ENCODE results near the gene ENDOV.

ENDOV gene

DNA sequence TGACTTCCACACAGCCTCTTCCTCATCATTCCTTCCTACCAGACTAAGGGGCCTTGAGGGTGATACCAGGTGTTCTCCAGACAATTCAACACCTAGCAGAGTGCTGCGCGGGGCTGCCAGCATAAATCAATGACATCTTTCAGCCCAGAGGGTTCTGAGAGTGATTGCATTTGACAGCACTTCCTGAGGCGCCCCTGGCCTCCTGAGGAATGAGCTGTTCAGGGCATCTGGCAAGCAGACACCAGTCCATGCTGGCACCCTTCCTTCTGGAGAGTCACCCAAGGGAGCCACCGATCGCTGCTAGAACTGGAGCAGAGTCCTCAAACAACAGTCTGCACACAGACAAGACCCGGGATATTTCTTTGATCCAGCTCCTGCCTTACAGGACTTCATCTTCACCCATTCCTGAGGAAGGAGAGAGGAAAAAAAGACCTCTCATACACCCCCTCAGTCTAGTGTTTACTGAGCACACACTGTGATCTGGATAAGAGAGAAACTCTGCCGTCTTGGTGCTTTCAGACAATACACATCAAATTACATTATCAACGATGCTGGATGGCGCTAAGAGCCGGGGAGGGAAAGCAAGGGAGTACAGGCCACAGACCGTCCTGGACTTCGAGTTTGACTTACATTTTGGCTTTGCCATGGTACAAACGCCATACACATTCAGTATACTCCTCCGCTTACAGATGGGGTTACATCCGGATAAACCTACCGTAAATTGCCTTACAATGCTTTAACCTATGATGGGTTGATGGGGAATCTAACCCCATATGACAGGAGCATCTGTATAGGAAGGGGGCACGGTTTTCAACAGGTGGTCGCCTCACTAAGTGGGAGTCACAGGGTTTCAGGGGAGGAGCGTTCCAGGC, 38.4 kb downstream of the ENDOV start:
- DNase-seq = no peak

- no peak for DNase-seq
These were observed 39.1 kb downstream of the ENDOV start for GRCh38 chr17:80453998-80454556.

- peak; percentile 96 for DNase-seq
These were observed 39.8 kb downstream of the ENDOV start for GRCh38 chr17:80454557-80455335.

DNA sequence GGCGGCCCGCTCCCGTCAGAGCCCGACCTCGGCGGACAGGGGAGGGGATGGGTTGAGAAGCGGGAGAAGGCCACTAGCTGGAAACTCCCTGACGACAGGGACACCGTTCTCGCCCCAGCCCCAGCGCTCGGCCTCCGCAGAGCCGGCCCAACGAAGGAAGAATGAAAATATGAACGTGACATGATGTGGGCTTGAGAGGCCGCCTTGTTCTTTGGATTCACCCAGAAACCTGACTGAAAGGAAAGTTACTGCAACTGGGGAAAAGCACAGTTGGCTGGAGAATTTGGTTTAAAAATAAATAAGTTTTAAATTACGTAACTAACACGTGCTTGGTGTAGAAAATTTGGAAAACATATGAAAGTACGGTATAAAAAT, 40.4 kb downstream of the ENDOV start:
- no peak for DNase-seq

- DNase-seq = no peak
These were observed 40.8 kb downstream of the ENDOV start for GRCh38 chr17:80455784-80456183.

DNA sequence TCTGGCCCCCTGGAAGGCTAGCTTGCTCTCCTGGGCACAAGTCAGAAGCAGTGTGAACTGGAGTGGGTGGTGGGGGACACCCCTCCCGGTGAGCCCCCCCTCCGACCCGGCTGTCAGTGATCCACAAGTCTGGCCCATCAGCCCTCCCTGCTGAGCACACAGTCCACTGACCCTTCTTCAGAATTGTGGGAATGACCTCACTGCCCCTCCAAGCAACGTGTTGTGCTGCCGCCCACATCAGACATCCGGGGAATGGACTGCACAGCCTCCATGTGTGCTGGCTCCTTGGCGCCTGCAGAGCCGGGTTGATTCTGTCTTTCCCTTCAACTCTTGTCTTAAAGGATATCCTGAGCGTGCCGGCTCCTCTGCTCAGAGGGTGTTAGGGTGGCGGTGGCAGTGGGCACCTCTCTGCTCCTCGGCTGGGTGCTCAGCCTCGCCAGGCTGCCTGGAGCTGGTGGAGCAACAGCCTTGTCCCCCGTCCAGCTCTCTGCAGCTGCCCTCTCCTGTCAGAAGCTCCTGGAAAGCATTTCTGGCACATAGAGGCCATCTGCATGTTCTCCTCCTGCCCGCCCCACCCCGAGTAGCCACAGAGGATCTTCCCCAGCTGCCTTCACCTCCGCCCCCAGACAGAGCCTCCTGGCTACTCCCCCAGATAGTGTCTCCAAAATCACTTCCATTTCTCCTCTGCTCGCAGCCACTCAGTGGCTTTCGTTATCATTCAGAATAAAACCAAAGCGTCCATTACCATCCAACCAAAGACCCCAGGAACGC, 41.7 kb downstream of the ENDOV start:
- DNase-seq = no peak

- DNase-seq = no peak
These were observed 42.4 kb downstream of the ENDOV start for GRCh38 chr17:80457236-80457856.

GRCh38 chr17:80458016-80458415, 43.0 kb downstream of the ENDOV start:
- no peak for DNase-seq

DNA sequence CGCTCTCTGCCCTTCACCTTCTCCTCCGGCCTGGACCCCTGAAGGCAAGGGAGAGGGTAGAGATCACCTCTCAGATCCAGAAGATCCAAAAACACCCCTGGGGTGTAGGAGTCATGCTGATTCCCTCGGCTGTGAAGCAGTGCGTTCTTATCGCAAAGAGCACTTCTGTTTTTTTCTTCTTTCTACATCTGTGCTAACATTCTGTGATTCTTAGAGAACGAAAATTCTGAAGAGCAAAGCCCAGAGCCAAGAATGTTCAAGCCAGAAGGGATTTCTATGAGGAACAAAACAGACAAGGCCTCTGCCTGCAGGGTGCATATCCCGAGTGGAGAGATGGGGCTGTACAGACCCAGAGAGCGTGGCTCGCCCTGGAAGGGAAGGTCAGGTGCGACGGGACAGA, 44.3 kb downstream of the ENDOV start:
- no peak for DNase-seq

GRCh38 chr17:80460429-80460834, 45.5 kb downstream of the ENDOV start:
- DNase-seq = no peak

DNA sequence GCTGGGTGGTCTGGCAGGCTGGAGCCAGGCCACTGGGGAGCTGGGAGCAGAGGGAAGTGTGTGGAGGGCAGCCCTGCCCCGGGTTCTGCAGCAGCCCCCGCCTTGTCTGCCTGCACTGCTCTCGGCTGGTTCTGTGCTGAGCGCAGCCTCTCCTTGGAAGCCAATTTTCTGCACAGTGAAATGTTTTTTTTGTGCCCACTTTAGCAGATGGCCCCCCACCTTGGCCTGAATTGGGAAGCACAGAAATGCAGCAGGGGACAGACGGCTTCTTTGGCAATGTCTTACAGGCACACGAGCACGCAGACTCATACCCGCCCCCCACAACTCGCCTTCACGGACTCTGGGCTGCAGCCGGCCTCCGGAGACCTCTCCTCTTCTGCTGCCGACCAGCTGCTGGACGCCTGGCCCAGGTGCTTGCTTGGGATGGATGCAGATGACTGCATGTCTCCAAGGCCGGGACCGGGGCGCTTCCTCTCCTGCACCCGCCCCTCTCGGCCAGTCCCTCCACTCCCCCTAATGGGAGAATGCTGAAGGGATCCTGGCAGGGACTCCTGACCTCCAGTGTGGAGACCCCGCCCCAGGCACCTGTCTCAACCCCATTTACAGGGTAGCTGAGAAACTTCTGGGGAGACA, 46.7 kb downstream of the ENDOV start:
- no peak for DNase-seq

DNA sequence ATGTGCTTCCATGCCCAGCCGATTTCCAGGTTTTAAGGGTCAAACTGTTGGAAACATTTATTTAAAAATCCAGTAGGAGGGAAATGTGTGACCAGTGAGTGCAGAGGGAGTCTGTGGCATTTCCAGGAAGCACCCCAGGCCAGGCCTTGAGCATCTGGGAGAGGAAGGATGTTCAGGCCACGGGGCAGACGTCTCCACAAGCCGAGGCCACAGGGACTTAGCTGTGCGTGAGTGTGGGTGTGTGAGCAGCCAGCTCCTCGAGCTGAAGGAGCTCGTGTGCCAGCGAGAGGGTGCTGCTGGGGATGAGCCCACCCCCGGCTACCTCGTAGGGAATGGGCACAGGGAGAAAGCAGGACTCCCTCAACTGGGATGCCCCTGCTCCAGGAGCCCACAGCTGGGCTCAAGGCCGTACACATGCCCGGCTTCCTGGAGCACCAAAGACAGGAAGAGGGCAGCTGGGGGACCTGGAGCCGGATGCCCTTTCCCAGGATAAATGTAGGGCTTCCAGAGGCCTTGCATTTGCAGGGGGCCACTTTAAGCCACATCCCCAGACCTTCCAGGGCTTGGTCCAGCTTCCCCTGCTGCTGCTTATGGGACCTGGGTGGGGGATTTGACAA, 48.9 kb downstream of the ENDOV start:
- DNase-seq = no peak

DNA sequence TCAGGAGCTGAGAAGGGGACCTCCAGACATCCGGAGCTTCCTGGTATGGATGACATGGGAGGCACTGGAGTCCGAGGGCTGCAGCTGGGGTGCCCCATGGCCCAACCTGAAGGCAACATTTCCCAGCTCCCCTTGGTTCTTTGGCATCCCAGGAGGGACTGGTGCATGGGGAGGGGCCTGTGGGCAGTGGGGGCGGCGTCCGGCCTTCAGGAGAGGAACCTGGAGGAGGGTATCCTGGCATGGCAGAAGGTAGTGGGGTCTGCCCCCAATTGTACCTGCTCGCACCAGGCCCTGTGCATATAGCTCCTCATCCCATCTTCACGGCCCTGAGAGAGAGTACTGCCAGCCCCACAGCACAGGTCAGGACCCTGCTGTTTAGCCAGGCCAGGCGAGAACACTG, 49.5 kb downstream of the ENDOV start:
- no peak for DNase-seq

DNA sequence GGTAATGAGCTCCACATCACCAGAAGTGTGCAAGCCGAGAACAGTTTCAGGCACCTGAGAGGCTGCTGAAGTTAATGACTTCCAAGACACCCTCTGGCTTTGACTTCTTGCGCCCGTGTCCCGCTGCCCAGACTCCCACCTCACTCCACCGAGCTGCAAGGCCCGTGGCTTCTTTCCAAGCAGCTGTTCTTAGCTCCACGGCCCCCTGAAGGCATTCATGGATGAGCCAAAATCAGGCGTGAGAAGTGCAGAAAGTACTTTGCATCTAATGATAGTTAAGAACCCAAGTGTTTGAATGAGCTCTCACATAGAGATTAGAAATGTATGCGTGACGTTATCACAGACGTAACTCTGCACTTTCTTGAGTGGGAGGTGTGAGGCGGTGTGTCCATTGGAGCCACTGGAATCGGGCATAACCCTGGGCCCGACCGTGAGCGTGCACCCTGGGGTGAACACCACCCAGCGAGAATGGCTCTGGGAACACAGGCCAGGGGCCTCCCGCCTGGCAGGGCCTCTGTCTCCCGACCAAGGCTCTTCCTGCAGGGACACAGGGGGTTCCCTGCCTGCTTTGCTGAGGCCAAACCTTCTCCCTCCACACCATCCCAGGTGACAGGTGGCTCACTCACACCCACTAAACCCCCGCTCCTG, 50.5 kb downstream of the ENDOV start:
- DNase-seq = no peak

- no peak for DNase-seq
These were observed 51.3 kb downstream of the ENDOV start for GRCh38 chr17:80466188-80466705.

GRCh38 chr17:80468242-80468641, 53.3 kb downstream of the ENDOV start:
- DNase-seq = no peak

DNA sequence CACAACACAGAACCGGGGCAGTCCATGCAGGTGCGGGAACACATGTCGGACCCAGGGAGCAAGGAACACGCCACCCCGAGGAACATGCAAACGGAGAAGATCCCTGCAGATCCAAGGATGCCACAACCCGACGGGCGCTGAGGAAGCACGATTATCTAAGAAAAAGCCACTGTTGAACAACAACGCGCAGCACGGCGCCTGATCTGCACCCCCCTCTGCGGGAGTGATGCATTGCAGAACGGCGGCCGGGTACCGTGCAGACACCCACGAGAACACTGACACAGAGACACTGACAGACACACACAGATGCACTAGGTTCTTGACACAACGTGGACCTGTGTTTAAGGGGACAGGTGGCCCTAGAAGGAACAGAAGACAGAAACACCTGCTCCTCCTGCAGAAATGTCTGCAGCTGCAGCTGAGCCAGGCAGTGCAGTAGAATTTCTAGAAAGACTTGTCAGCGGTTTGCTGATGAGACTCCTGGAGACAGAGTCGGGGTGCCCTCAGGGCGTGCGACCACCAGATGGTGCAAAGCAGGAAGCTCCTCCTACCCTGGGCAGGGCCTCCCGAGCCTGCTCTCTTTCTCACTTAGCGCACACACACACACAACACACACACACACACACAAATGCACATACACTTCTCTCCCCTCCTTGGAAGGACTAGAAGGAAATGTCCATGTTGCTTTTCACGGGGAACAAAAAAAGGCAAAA, 54.0 kb downstream of the ENDOV start:
- DNase-seq = no peak

GRCh38 chr17:80469667-80470066, 54.7 kb downstream of the ENDOV start:
- no peak for DNase-seq

DNA sequence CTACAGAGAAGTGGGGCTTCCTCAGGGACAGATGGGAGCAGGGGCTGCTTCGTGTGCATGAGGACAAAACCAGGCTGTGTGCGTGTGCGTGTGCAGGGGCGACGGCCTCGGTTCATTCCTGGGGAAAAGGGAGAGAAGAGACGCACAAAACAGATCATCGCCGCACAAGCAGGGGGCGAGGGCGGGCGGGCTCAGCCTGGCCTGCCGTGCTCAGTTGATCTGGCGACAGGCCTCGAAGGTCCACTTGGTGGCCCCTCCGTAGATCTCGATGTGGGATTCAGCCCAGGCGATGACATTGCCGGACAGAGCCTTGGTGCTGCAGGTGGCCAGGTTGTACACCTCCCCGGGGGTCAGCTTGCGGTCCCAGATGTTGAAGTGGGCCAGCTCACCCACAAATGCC, 55.6 kb downstream of the ENDOV start:
- DNase-seq = no peak

DNA sequence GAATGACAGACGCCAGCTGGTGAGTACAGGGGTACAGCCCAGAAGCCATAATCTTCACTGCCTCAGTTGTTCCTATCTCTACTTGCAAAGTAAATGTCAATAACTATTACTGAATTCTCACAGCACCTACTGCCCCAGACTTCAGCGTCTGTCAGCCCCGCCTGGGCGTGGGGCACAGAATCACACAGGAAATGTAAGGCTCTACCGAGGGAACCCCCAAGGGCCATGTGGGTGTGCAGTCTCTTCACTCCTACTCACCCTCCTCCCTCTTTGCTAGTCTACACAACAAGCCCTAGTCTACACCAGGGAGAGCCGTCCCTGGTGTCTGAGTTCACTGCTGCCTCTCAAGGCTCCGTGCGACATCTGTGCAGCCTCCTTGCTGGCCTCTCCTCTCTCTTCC, 57.0 kb downstream of the ENDOV start:
- no peak for DNase-seq
